B cell (primary cell): ENCODE results near the gene CIT.

Experiments used
- CTCF ChIP-seq: fragments of 200-600 bp; IDR thresholded peaks from one replicate; pipeline ENCODE4 v1.8.0; 2022; ENCODE audit warnings: antibody characterized with exemption, mild to moderate bottlenecking
- EZH2 ChIP-seq: IDR thresholded peaks from 2 replicates; pipeline ENCODE4 v1.6.1; 2012; ENCODE audit warnings: borderline replicate concordance, low read depth, mild to moderate bottlenecking, moderate library complexity, low read length; ENCODE audit not compliant: insufficient read depth, poor library complexity, severe bottlenecking

GRCh38 chr12:119826661-119827445, 50.3 kb downstream of the CIT start:
- TF ChIP-seq CTCF (no peak), EZH2 (no peak)
